Activated T-helper 17 cell treated with anti-CD3 and anti-CD28 coated beads, Interleukin-2, amount 50 U/mL, for 72 hours (primary cell): ENCODE results near the gene DNAJC6. TPM values are rescaled to one million over a fixed set of nuclear protein-coding genes. Genes with fewer than 3 reads are reported as not detected.
A peak's percentile ranks its signal among the peaks of the same experiment; 100 is the strongest.

Experiments
- ATAC-seq: fragments of 150-1000 bp; cut with Tn5 transposase; replicated peaks from 2 replicates; pipeline ENCODE4 v1.10.0; 2021; ENCODE audit warnings: mild to moderate bottlenecking, moderate library complexity
- H3K27ac Mint-ChIP-seq: one replicate; pipeline ENCODE4 v1.8.0; 2022; ENCODE audit warnings: mixed read lengths
- H3K27me3 Mint-ChIP-seq: one replicate; pipeline ENCODE4 v1.8.0; 2022; ENCODE audit warnings: mixed read lengths
- H3K36me3 Mint-ChIP-seq: one replicate; pipeline ENCODE4 v1.8.0; 2022; ENCODE audit warnings: low read depth, mild to moderate bottlenecking, mixed read lengths
- H3K4me1 Mint-ChIP-seq: one replicate; pipeline ENCODE4 v1.8.0; 2022; ENCODE audit warnings: mixed read lengths
- H3K4me3 Mint-ChIP-seq: one replicate; pipeline ENCODE4 v1.8.0; 2022; ENCODE audit warnings: mild to moderate bottlenecking, mixed read lengths
- H3K9me3 Mint-ChIP-seq: one replicate; pipeline ENCODE4 v1.8.0; 2022; ENCODE audit warnings: mixed read lengths
- total RNA-seq, 2 donors: library from RNA; stranded (reverse); gene quantifications; one replicate each; pipeline ENCODE4 v1.2.3, GENCODE V29; 2022

Gene DNAJC6
- total RNA-seq, 2 donors from 2014 or later, result 6.0 to 10.4 TPM

GRCh38 chr1:65319141-65319540 is 9.8 kb downstream of the DNAJC6 start:
- Mint-ChIP-seq H3K4me3 (no peak overlapping the region), H3K27ac (no peak overlapping the region), H3K4me1 (peaks cover 4% of the 10 kb centered on the region), H3K36me3 (no peaks in the 10 kb centered on the region), H3K9me3 (peaks cover 14% of the 10 kb centered on the region), H3K27me3 (no peaks in the 10 kb centered on the region)
- no peak for ATAC-seq

GRCh38 chr1:65319754-65320153 is 10.4 kb downstream of the DNAJC6 start:
- H3K9me3 Mint-ChIP-seq, result peaks cover 14% of the 10 kb centered on the region
- no peaks in the 10 kb centered on the region for H3K27me3 Mint-ChIP-seq
- peaks cover 4% of the 10 kb centered on the region for H3K4me1 Mint-ChIP-seq
- ATAC-seq, result no peak
- no peaks in the 10 kb centered on the region for H3K36me3 Mint-ChIP-seq
- no peak overlapping the region for H3K27ac Mint-ChIP-seq
- no peak overlapping the region for H3K4me3 Mint-ChIP-seq

- peaks cover 4% of the 10 kb centered on the region for H3K4me1 Mint-ChIP-seq
- no peaks in the 10 kb centered on the region for H3K36me3 Mint-ChIP-seq
- no peak overlapping the region for H3K4me3 Mint-ChIP-seq
- peaks cover 4% of the 10 kb centered on the region for H3K27me3 Mint-ChIP-seq
- peaks cover 14% of the 10 kb centered on the region for H3K9me3 Mint-ChIP-seq
- no peak overlapping the region for H3K27ac Mint-ChIP-seq
- no peak for ATAC-seq
Measured at GRCh38 chr1:65321879-65322278, 12.5 kb downstream of the DNAJC6 start.

GRCh38 chr1:65323246-65323645 is 13.9 kb downstream of the DNAJC6 start:
- H3K27me3 Mint-ChIP-seq, result peaks cover 4% of the 10 kb centered on the region
- H3K36me3 Mint-ChIP-seq, result no peaks in the 10 kb centered on the region
- peak; percentile 87 for ATAC-seq
- H3K4me1 Mint-ChIP-seq, result peaks cover 4% of the 10 kb centered on the region
- H3K9me3 Mint-ChIP-seq, result peaks cover 14% of the 10 kb centered on the region
- peak overlapping the region; percentile 21 for H3K4me3 Mint-ChIP-seq
- H3K27ac Mint-ChIP-seq, result peak overlapping the region; percentile 18

DNA sequence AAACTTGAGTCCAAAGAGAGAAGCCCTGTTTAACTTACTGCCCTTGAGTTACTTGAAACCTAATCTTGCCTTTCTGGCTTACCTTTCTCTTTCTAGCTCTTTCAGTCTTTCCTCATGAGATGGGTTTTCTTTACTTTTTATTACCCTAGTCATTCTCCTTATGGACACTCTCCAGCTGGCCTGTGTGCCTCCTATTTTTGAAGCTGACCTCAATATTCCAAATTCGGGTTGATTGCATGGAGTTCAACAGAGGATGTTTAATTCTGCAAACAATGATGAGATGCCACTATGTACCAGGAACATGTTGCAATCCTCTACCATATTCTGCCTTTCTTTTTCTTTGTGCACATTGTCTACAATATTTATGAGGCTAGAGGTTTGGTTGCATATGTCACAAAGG is 20.7 kb downstream of the DNAJC6 start:
- no peaks in the 10 kb centered on the region for H3K4me1 Mint-ChIP-seq
- H3K27ac Mint-ChIP-seq, result no peak overlapping the region
- H3K9me3 Mint-ChIP-seq, result no peaks in the 10 kb centered on the region
- no peak overlapping the region for H3K4me3 Mint-ChIP-seq
- no peaks in the 10 kb centered on the region for H3K36me3 Mint-ChIP-seq
- no peak for ATAC-seq
- H3K27me3 Mint-ChIP-seq, result peaks cover 11% of the 10 kb centered on the region

DNA sequence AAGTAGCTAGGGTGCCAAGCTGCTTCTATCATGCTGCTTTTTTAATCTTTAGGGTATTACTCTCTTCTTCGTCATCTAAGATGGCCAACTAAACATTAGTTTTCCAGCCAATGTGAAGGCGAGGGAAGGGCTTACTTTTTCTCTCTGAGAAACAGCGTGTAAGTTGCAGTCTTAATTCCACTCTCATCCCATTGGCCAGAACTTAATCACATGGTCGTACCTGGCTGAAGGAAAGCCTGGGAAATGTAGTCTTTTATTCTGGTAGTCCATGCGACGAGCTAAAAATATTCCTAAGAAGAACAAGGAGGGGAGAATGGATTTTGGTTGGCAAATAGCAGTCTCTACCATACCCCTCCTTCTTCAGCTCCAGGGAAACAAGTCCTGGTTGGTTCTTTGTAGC is 21.5 kb downstream of the DNAJC6 start:
- Mint-ChIP-seq H3K27me3 (peaks cover 11% of the 10 kb centered on the region), H3K9me3 (peaks cover 6% of the 10 kb centered on the region), H3K4me3 (no peak overlapping the region), H3K27ac (no peak overlapping the region), H3K36me3 (no peaks in the 10 kb centered on the region), H3K4me1 (no peaks in the 10 kb centered on the region)
- no peak for ATAC-seq

DNA sequence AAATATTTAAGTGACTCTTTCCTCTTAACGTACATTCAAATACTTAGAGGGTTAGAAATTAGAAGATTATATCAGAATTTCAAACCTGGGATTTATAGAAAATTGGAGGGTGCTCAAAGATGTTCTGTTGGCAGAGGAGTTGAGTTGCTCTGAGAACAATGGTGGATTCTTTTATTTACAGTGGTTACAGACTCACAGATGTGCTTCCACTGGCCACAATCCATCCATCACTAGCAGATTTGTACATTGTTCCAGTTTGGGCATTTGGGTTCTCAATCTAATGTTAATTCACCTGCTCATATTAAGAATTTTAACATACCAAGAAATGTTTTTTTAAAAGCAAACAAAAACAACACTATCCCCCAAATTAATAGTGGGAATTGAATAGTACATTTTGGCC is 23.5 kb downstream of the DNAJC6 start:
- no peak for ATAC-seq
- no peaks in the 10 kb centered on the region for H3K36me3 Mint-ChIP-seq

GRCh38 chr1:65334081-65334480 is 24.7 kb downstream of the DNAJC6 start:
- peaks cover 6% of the 10 kb centered on the region for H3K9me3 Mint-ChIP-seq
- H3K27ac Mint-ChIP-seq, result no peak overlapping the region
- H3K36me3 Mint-ChIP-seq, result no peaks in the 10 kb centered on the region
- no peak for ATAC-seq
- no peak overlapping the region for H3K4me3 Mint-ChIP-seq
- peaks cover 5% of the 10 kb centered on the region for H3K27me3 Mint-ChIP-seq
- H3K4me1 Mint-ChIP-seq, result no peaks in the 10 kb centered on the region

More for the DNA sequence above, 23.5 kb downstream of the DNAJC6 start:
- no peak overlapping the region for H3K4me3 Mint-ChIP-seq
- peaks cover 8% of the 10 kb centered on the region for H3K27me3 Mint-ChIP-seq
- no peak overlapping the region for H3K27ac Mint-ChIP-seq
- no peaks in the 10 kb centered on the region for H3K4me1 Mint-ChIP-seq
- peaks cover 6% of the 10 kb centered on the region for H3K9me3 Mint-ChIP-seq

DNA sequence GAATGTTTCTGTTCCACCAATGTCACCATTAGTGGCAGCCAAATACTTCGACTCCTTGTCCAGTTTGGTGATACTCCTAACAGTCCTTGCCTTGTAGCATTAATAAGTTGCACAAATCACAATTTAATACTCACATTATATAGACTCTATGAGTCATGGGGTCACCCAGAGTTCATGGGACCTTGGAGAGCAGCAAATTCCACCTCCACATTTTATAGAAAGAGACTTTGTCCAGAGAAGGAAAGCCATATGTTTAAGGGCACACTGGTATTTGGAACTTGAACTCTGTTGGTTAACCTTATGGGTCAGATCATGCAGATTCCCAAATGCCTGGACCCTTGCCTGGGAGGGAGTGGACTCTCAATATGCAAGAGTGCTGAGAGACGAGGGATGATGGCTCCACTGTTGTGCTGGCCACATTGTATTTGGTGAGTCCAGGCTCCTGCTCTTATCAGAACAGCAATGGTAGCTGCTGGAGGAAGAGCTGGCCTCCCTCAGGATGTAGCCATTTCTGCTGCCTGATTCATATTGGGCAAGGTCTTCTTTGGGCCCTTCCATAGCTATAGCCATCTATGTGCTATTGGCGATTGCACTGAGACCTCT is 30.6 kb downstream of the DNAJC6 start:
- H3K27ac Mint-ChIP-seq, result no peak overlapping the region
- ATAC-seq, result no peak

DNA sequence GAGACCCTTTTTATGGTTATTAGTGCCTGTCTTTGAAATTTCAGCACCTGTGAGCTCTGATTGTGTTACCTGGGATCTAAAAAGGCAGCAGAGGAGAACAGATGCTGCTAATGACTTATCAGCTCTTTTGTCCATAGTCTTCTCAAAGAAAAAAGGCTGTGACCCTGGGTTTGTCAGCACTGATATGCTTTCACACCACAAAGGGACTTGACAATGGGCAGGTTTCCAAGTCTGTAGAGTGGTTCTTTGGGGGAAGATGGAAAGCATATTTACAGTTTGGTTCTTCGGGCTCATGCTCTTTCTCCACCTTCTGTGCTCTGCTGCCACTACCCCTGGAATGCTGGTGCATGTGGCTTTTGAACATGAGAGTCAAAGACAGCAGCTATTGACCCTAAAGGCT is 32.0 kb downstream of the DNAJC6 start:
- H3K27me3 Mint-ChIP-seq, result no peaks in the 10 kb centered on the region
- no peak for ATAC-seq
- no peak overlapping the region for H3K27ac Mint-ChIP-seq
- H3K4me1 Mint-ChIP-seq, result no peaks in the 10 kb centered on the region
- no peaks in the 10 kb centered on the region for H3K36me3 Mint-ChIP-seq
- H3K9me3 Mint-ChIP-seq, result no peaks in the 10 kb centered on the region
- no peak overlapping the region for H3K4me3 Mint-ChIP-seq

More for the DNA sequence above, 30.6 kb downstream of the DNAJC6 start:
- no peaks in the 10 kb centered on the region for H3K27me3 Mint-ChIP-seq
- no peaks in the 10 kb centered on the region for H3K36me3 Mint-ChIP-seq
- peaks cover 6% of the 10 kb centered on the region for H3K9me3 Mint-ChIP-seq
- no peaks in the 10 kb centered on the region for H3K4me1 Mint-ChIP-seq
- no peak overlapping the region for H3K4me3 Mint-ChIP-seq

DNA sequence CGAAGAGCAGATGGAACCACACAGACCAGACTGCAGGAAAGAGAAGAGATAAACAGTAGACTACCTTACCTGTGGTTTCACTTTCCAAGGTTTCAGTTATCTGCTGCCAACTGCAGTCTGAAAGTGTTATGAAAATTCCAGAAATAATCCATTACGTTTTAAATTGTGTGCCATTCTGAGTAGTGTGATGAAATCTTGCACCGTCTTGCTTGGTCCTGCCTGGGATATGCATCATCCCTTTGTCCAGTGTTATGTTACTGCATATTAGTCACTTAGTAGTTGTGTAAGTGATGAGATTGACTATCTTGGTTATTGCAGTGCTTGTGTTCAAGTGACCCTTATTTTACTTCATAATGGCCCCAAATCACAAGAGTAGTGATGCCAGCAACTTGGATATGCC is 33.9 kb downstream of the DNAJC6 start:
- Mint-ChIP-seq H3K27ac (no peak overlapping the region), H3K9me3 (no peaks in the 10 kb centered on the region), H3K27me3 (no peaks in the 10 kb centered on the region), H3K4me1 (no peaks in the 10 kb centered on the region), H3K36me3 (no peaks in the 10 kb centered on the region), H3K4me3 (no peak overlapping the region)
- ATAC-seq, result no peak

DNA sequence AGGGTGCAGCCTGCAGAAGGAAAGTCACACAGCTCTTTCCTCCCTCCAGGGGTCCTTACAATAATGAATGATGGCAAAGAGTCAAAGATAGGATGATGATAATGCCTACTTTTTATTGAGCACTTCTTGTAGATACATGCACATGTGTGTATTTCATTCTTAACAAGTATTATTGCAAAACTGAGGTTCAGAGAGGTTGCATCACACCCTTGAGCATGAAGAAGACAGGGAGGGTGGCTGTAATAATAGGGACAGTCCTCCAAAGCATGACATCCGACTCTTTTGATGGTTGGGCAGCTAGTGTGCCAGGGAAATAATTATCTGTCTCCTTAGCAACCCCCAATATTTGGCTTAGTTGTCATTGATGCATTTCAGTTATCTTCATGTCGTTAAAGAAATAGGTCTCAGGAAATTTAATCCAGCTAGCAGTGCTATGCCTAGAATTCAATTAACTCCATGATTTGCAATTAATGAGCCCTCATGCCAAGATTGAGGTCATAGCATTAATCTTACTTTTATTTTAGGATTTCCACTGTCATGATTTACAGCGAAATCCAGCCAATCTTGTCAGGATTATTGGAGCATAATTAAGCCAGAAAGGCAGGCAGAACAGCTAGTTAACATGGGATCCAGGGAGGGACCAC is 35.0 kb downstream of the DNAJC6 start:
- Mint-ChIP-seq H3K9me3 (no peaks in the 10 kb centered on the region), H3K27me3 (no peaks in the 10 kb centered on the region), H3K4me3 (no peak overlapping the region), H3K36me3 (no peaks in the 10 kb centered on the region), H3K4me1 (no peaks in the 10 kb centered on the region), H3K27ac (no peak overlapping the region)
- ATAC-seq, result no peak

DNA sequence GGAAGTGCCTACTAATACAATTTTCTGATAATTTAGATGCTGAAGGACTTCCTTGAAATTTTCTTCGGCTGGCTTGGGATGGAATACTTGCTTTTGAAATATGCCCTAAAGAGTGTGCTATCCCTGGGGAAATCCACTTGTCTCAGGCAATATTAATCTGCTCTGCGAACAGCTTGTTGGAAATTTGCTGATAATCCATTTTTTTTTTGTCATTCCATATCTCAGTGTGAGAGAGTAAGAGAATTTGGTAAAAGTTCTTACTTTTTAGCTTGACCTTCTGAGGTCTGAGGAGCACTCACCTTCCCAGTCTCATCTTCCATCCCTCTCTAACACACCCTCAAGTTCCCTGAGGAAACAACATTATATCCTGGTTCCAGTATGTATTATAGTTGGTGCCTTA is 36.8 kb downstream of the DNAJC6 start:
- Mint-ChIP-seq H3K27me3 (no peaks in the 10 kb centered on the region), H3K9me3 (no peaks in the 10 kb centered on the region), H3K27ac (no peak overlapping the region), H3K4me3 (no peak overlapping the region), H3K36me3 (no peaks in the 10 kb centered on the region), H3K4me1 (no peaks in the 10 kb centered on the region)
- ATAC-seq, result no peak

- no peaks in the 10 kb centered on the region for H3K36me3 Mint-ChIP-seq
- no peak overlapping the region for H3K27ac Mint-ChIP-seq
- no peak overlapping the region for H3K4me3 Mint-ChIP-seq
- ATAC-seq, result no peak
- no peaks in the 10 kb centered on the region for H3K9me3 Mint-ChIP-seq
- no peaks in the 10 kb centered on the region for H3K27me3 Mint-ChIP-seq
- H3K4me1 Mint-ChIP-seq, result no peaks in the 10 kb centered on the region
Measured at GRCh38 chr1:65355031-65355712, 45.8 kb downstream of the DNAJC6 start.

- Mint-ChIP-seq H3K27ac (no peak overlapping the region), H3K4me3 (no peak overlapping the region), H3K9me3 (no peaks in the 10 kb centered on the region), H3K36me3 (no peaks in the 10 kb centered on the region), H3K27me3 (no peaks in the 10 kb centered on the region), H3K4me1 (no peaks in the 10 kb centered on the region)
- no peak for ATAC-seq
Measured at GRCh38 chr1:65357291-65357960, 48.1 kb downstream of the DNAJC6 start.
